GM12892 (cell line): Measurements from ENCODE around the gene PITPNC1.

Experiments used
- POLR2A ChIP-seq: IDR thresholded peaks from 2 replicates; pipeline ENCODE4 v1.6.1; 2011; ENCODE audit warnings: low read depth, low read length, control low read depth
- POLR2AphosphoS5 ChIP-seq: IDR thresholded peaks from 2 replicates; pipeline ENCODE4 v1.6.1; 2011; ENCODE audit warnings: low read depth, low read length, control low read depth
- TAF1 ChIP-seq: IDR thresholded peaks from 2 replicates; pipeline ENCODE4 v1.6.1; 2011; ENCODE audit warnings: low read depth, mild to moderate bottlenecking, control low read depth, low read length, borderline replicate concordance

DNA sequence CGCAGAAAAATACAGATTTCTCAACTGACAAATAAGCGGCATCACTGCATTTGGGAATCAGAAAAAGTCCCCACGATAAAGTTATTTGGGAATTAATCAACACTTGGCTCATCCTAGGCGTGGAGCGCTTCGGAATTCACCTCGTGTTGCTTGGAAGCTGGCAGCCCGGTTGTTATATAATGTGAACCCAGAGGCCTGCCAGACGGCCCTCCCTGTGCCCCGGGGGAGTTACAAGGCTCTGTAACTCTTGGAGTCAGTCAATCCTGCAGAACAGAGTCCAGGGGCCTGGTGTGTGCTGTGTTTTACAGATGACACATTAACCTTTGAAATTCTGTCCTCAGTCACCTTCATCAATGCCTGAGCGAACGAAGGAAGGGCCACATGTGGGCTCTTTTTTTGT is 111.1 kb downstream of the PITPNC1 start:
- TF ChIP-seq POLR2A (no peak), POLR2AphosphoS5 (no peak), TAF1 (no peak)
